ENCODE measurements around the gene ATP1B3.

- TF ChIP-seq SALL1 (CRISPR knock-in tag; IDR thresholded peaks at IDR 0.05) (no peak), ZNF124 (CRISPR knock-in tag; IDR thresholded peaks at IDR 0.05) (no peak)
These were observed 50.5 kb downstream of the ATP1B3 start for GRCh38 chr3:141926929-141927328.

Measured in HepG2 (cell line).